NB4 (cell line): ENCODE results near the gene BLOC1S1.
A peak's percentile ranks its signal among the peaks of the same experiment; 100 is the strongest.

ENCODE experiments used
- DNase-seq: peaks from one replicate; pipeline ENCODE4 v3.0.0; 2010; ENCODE audit warnings: low read depth
- H3K4me3 ChIP-seq: one replicate; pipeline ENCODE4 v1.5.1; 2011; ENCODE audit warnings: mild to moderate bottlenecking, low read depth, low read length, moderate library complexity
- CTCF ChIP-seq: IDR thresholded peaks from one replicate; pipeline ENCODE4 v1.5.1; 2012; ENCODE audit warnings: low read depth, low read length
- MAX ChIP-seq: IDR thresholded peaks from 2 replicates; pipeline ENCODE4 v1.6.1; 2011; ENCODE audit warnings: low read depth, low read length
- MYC ChIP-seq: IDR thresholded peaks from 2 replicates; pipeline ENCODE4 v1.6.1; 2011; ENCODE audit warnings: low read depth, low read length
- POLR2A ChIP-seq: IDR thresholded peaks from 2 replicates; pipeline ENCODE4 v1.6.1; 2011; ENCODE audit warnings: mild to moderate bottlenecking; ENCODE audit not compliant: insufficient read length; ENCODE audit errors: extremely low read depth

BLOC1S1 gene

GRCh38 chr12:55707841-55708694, 7.8 kb upstream of the BLOC1S1 start, which contains the start of gene ITGA7:
TSS of gene ITGA7 (minus strand) at chr12:55707904. CDS start at chr12:55707682, 222 bp downstream.
- TF ChIP-seq MYC (no peak), POLR2A (no peak), MAX (no peak), CTCF (no peak)
- DNase-seq, result peak; percentile 41
- no peak within 1 kb of the TSS for H3K4me3 ChIP-seq

- no peak for DNase-seq
- no peak overlapping the region for H3K4me3 ChIP-seq
- no peak for TF ChIP-seq MYC
These were observed 7.1 kb upstream of the BLOC1S1 start for GRCh38 chr12:55708695-55709233.

GRCh38 chr12:55711786-55712553, 3.9 kb upstream of the BLOC1S1 start:
- H3K4me3 ChIP-seq, result no peak overlapping the region
- DNase-seq, result no peak
- TF ChIP-seq MAX (no peak), CTCF (no peak), MYC (no peak), POLR2A (no peak)

GRCh38 chr12:55712700-55713415, 3.0 kb upstream of the BLOC1S1 start:
- no peak for TF ChIP-seq CTCF
- TF ChIP-seq MAX, result no peak
- TF ChIP-seq POLR2A, result no peak
- DNase-seq, result no peak
- no peak overlapping the region for H3K4me3 ChIP-seq

- no peak overlapping the region for H3K4me3 ChIP-seq
- TF ChIP-seq MYC, result no peak
- TF ChIP-seq POLR2A, result no peak
- no peak for TF ChIP-seq MAX
- TF ChIP-seq CTCF, result no peak
- no peak for DNase-seq
These were observed 2.1 kb upstream of the BLOC1S1 start for GRCh38 chr12:55713721-55714120.
